NCI-H446 (cell line): Measurements from ENCODE around the gene TEX264.

ENCODE experiments used
- DNase-seq, 2 experiments: peaks; one replicate each; lab custom pipeline; 2025; lab: John Stamatoyannopoulos, UW

The TEX264 gene

DNA sequence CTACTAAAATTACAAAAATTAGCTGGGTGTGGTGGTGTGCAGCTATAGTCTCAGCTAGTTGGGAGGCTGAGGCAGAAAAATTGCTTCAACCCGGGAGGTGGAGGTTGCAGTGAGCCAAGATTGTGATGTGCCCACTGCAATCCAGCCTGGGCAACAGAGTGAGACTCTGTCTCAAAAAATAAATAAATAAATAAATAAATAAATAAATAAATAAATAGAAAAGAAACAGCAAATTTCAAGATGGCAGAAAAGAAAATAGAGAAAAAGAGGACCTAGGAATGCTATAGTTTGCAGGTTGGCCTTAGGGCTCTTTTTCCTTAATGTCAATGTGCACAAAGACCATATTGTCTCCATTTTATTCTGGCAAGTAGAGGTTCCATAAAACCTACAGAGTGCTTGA is 79.8 kb downstream of the TEX264 start:
- DNase-seq = no peak

DNA sequence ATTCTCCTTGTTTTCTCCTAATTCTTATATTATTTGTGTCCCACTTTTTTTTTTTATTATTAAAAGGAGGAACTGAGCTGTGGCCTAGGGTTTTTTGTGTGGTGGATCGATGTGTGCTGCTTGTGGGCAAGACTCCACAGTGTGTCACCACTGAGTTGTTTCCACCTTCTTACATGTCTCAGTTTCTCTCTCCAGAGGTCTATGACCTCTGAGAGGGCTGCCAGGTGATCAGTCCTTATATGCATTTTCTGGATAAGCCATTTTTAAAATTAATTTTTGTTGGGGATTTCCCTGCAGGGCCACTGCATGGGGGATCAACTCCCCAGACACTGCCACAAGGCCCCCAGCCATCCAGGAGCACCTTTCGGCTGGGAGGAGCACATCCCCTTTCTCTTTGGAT is 80.2 kb downstream of the TEX264 start:
- DNase-seq = no peak
